Chondrocyte (in vitro differentiated cells): Measurements from ENCODE around the gene KCNMB1. TPM values are rescaled to one million over a fixed set of nuclear protein-coding genes. Genes with fewer than 3 reads are reported as not detected.

Experiments
- DNase-seq: peaks from one replicate; pipeline ENCODE4 v3.0.0; 2021; ENCODE audit warnings: mixed read lengths, low spot score
- H3K27ac Mint-ChIP-seq: one replicate; pipeline ENCODE4 v1.8.0; 2021; ENCODE audit warnings: mild to moderate bottlenecking, moderate library complexity, mixed read lengths; ENCODE audit not compliant: unreplicated experiment
- H3K27me3 Mint-ChIP-seq: 2 replicates; pipeline ENCODE4 v1.8.0; 2021; ENCODE audit warnings: low read depth, mixed read lengths
- H3K36me3 Mint-ChIP-seq: 2 replicates; pipeline ENCODE4 v1.8.0; 2021; ENCODE audit warnings: low read depth, mixed read lengths
- H3K4me1 Mint-ChIP-seq: 2 replicates; pipeline ENCODE4 v1.8.0; 2021; ENCODE audit warnings: low read depth, mild to moderate bottlenecking, mixed read lengths
- H3K4me3 Mint-ChIP-seq: one replicate; pipeline ENCODE4 v1.8.0; 2021; ENCODE audit warnings: mild to moderate bottlenecking, moderate library complexity, mixed read lengths; ENCODE audit not compliant: unreplicated experiment
- H3K9me3 Mint-ChIP-seq: 2 replicates; pipeline ENCODE4 v1.8.0; 2021; ENCODE audit warnings: low read depth, mixed read lengths
- total RNA-seq: library from RNA; stranded (reverse); gene quantifications from 3 replicates; pipeline ENCODE4 v1.2.1, GENCODE V29; 2021
- TF ChIP-seq, protein P1 (sequence below): fragments of 200-600 bp; sonication (generic); IDR thresholded peaks from 2 replicates; pipeline ENCODE4 v1.5.0; 2021; ENCODE audit warnings: antibody characterized with exemption, mild to moderate bottlenecking, moderate library complexity

The KCNMB1 gene
- total RNA-seq, 1 donor from 2014 or later: 23.2 TPM

DNA sequence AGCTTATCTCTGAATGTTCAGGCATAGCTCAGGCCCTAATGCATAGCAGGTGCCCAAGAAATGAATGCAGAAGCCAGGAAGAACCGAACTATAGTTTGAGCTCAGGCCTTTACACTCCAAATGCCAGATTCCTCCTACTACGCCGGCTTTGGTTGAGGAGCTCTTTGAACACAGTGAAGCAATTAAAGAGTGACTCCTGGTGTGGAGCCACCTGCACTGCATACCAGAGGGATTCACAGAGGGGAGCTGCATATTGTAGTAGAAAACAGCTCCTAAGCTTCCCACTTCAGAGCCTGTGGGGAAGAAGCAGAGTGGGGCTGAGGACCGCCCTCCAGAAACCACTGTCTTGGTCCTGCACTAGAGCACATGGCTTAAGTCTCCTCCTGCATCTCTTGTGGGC is 14.5 kb upstream of the KCNMB1 start:
- no peak overlapping the region for H3K27ac Mint-ChIP-seq
- peaks cover 8% of the 10 kb centered on the region for H3K27me3 Mint-ChIP-seq

GRCh38 chr5:170402508-170402907 is 13.3 kb upstream of the KCNMB1 start:
- TF ChIP-seq, protein P1, sequence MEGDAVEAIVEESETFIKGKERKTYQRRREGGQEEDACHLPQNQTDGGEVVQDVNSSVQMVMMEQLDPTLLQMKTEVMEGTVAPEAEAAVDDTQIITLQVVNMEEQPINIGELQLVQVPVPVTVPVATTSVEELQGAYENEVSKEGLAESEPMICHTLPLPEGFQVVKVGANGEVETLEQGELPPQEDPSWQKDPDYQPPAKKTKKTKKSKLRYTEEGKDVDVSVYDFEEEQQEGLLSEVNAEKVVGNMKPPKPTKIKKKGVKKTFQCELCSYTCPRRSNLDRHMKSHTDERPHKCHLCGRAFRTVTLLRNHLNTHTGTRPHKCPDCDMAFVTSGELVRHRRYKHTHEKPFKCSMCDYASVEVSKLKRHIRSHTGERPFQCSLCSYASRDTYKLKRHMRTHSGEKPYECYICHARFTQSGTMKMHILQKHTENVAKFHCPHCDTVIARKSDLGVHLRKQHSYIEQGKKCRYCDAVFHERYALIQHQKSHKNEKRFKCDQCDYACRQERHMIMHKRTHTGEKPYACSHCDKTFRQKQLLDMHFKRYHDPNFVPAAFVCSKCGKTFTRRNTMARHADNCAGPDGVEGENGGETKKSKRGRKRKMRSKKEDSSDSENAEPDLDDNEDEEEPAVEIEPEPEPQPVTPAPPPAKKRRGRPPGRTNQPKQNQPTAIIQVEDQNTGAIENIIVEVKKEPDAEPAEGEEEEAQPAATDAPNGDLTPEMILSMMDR: no peak
- no peaks in the 10 kb centered on the region for H3K4me1 Mint-ChIP-seq
- peaks cover 9% of the 10 kb centered on the region for H3K36me3 Mint-ChIP-seq
- no peak overlapping the region for H3K27ac Mint-ChIP-seq
- DNase-seq: no peak
- H3K4me3 Mint-ChIP-seq: no peak overlapping the region
- H3K9me3 Mint-ChIP-seq: peaks cover 3% of the 10 kb centered on the region
- H3K27me3 Mint-ChIP-seq: peaks cover 11% of the 10 kb centered on the region

More for the DNA sequence above, 14.5 kb upstream of the KCNMB1 start:
- H3K36me3 Mint-ChIP-seq: peaks cover 9% of the 10 kb centered on the region
- no peak overlapping the region for H3K4me3 Mint-ChIP-seq
- H3K9me3 Mint-ChIP-seq: peaks cover 3% of the 10 kb centered on the region
- DNase-seq: no peak
- peaks cover 8% of the 10 kb centered on the region for H3K4me1 Mint-ChIP-seq
- TF ChIP-seq, protein P1: no peak

DNA sequence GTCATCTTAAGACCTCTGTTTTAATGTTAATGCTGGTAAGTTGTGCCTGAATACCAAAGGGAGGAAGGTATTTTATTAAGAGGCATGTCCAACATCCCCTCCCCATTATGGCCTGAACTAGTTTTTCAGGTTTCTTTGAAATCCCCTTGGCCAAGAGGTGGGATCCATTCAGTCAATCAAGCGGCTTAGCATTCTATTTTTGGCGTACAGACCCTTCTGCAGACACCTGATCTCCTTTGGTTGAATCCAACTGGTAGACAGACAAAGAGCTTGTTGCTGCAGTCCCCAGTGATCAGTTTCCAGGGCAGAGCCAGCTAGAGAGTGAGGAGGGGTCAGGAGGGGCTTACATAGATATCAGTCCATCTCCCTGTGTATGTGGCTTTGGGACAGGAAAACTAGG is 7.9 kb upstream of the KCNMB1 start:
- H3K4me3 Mint-ChIP-seq: no peak overlapping the region

DNA sequence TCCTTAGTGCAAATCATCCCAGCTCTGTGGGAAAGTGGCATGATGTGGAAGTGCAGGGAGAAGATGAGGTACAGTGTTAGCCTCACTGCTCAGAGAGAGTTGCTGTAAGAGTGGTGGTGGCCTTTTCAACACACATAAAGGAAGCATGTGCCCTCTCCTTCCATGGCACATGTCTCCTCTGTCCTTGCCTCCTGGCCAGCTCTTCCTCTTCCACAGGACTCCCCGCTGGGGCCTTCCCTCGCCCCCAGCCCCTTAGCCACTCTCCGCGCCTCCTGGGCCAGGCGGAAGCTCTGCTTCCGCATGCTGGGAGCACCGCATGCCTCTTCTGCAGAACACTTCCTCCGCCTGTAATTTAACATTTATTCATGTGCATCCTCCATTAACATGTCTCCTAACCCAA is 4.8 kb upstream of the KCNMB1 start:
- Mint-ChIP-seq H3K36me3 (peaks cover 2% of the 10 kb centered on the region), H3K27ac (no peak overlapping the region), H3K4me3 (no peak overlapping the region), H3K9me3 (no peaks in the 10 kb centered on the region), H3K27me3 (peaks cover 15% of the 10 kb centered on the region), H3K4me1 (peaks cover 25% of the 10 kb centered on the region)
- no peak for DNase-seq
- TF ChIP-seq, protein P1: no peak

More for the DNA sequence above, 7.9 kb upstream of the KCNMB1 start:
- Mint-ChIP-seq H3K27me3 (peaks cover 15% of the 10 kb centered on the region), H3K27ac (no peak overlapping the region), H3K4me1 (peaks cover 9% of the 10 kb centered on the region), H3K36me3 (peaks cover 7% of the 10 kb centered on the region), H3K9me3 (peaks cover 3% of the 10 kb centered on the region)
- TF ChIP-seq, protein P1: no peak
- DNase-seq: no peak

DNA sequence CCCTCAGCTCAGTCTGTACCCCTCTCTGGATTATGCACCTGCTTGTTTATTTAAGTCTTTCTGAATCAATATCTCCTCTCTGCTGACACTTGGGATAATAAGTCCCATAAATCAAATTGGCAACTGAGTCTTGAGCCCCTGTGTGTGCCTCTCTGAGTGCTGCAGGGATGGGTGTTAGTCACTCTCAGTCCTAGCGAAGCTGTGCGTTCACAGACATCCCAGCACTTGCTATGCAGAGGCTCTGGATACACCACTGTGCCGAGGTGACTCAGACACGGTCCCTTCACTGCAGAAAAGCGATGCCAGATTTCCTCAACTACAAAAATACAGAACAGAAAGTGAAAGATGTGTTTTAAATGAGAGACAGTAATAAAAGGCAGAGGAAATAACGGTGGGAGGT is 4.1 kb upstream of the KCNMB1 start:
- Mint-ChIP-seq H3K4me1 (peaks cover 32% of the 10 kb centered on the region), H3K27me3 (peaks cover 15% of the 10 kb centered on the region), H3K27ac (peak overlapping the region; percentile 60), H3K36me3 (no peaks in the 10 kb centered on the region), H3K9me3 (no peaks in the 10 kb centered on the region), H3K4me3 (no peak overlapping the region)
- TF ChIP-seq, protein P1: no peak
- DNase-seq: no peak
